GM20431 (cell line): ENCODE data around the gene GNPNAT1.

Experiments used
- in situ Hi-C: fragments of 300-500 bp; cut with MseI, MboI; formaldehyde crosslinking; loops from one replicate; pipeline ENCODE4 v1.15.0; 2020; ENCODE audit warnings: low sequenced_read_pairs; ENCODE audit not compliant: unreplicated experiment

The GNPNAT1 gene

GRCh38 chr14:52791223-52792096, at the start of gene GNPNAT1:
Gene GNPNAT1 (minus strand): TSS chr14:52791607. CDS start chr14:52784650, 6,957 bp downstream.
- in situ Hi-C loops: no loop called here

DNA sequence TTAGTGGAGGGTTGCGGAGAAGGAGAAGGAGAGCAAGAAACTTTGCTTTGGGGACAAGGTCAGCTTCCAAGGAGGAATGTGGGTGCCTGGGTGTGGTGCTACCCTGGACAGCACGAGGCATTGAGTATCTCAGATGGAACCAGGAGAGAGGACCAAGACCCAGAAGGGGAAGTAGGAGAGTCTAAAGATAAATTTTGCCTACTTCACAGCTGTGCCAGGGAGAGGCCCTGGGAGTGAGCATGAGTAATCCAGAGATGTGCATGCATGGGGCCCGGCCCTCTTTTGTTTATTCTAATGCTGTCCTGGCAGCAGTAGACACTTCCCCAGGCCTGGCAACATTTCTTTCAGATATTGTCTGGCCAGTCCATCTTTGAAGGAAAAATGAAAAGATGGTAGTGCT, 49.5 kb upstream of the GNPNAT1 start:
- in situ Hi-C loops: no loop called here

DNA sequence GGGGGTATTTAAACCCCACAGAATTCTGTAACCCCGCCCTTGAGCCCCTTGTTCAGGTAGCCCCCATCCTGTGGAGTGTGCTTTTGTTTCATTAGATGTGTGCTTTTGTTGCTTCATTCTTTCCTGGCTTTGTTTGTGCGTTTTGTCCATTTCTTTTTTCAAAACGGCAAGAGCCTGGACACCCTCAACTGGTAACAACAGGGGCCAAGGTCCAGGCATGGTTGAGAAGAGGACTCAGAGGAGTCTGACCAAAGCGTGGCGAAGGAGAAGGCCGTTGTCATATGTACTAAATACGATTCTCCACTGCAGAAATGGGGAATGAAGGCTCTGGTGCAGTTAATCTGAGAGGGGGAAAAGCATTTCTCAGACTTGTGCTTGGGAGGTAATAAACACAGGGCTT, 46.0 kb upstream of the GNPNAT1 start:
- in situ Hi-C loops: loop anchor here (10.0 kb wide), 1 partner anchor 127 kb away; no protein-coding TSS in a partner anchor

DNA sequence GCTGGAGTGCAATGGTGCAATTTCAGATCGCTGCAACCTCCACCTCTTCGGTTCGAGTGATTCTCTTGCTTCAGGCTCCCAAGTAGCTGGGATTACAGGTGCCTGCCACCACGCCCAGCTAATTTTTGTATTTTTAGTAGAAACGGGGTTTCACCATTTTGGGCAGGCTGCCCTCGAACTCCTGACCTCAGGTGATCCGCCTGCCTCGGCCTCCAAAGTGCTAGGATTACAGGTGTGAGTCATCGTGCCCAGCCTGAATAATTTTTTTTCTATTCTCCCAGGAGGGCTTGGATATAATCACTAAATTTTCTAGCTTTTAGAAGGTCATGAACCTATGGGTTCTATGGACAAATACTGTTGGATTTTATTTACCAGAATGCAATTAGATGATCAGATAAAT, 44.7 kb upstream of the GNPNAT1 start:
- in situ Hi-C loops: loop anchor here (10.0 kb wide), 1 partner anchor 129 kb away; no protein-coding TSS in a partner anchor

- in situ Hi-C loops: loop anchor here (10.0 kb wide), 1 partner anchor 129 kb away; no protein-coding TSS in a partner anchor
Observed at GRCh38 chr14:52835122-52835903, 43.9 kb upstream of the GNPNAT1 start.

DNA sequence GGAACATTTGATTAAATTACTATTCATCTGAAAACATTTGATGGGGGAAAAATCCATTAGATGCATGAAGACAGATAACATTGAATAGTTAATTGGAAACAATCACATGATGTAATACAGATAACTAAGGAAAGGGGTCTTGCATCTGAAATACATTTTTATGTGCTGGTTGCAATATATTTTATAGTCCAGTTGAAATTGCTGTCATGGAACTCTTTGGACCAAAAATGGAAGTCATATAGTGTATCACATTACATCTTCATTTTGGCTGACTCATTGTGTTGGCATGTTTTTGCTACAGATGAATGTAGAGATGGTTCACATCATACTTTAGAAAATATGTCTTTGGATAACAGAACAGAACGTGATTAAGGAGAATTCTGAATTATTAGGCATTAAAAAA, 43.0 kb upstream of the GNPNAT1 start:
- in situ Hi-C loops: loop anchor here (10.0 kb wide), 1 partner anchor 130 kb away; no protein-coding TSS in a partner anchor

GRCh38 chr14:52833891-52834290, 42.5 kb upstream of the GNPNAT1 start:
- in situ Hi-C loops: loop anchor here (10.0 kb wide), 1 partner anchor 131 kb away; no protein-coding TSS in a partner anchor

GRCh38 chr14:52829527-52830185, 38.2 kb upstream of the GNPNAT1 start:
- in situ Hi-C loops: loop anchor here (10.0 kb wide), 2 partner anchors 135 to 465 kb away; no protein-coding TSS in a partner anchor

GRCh38 chr14:52827426-52827825, 36.0 kb upstream of the GNPNAT1 start:
- in situ Hi-C loops: loop anchor here (10.0 kb wide), 1 partner anchor 467 kb away; no protein-coding TSS in a partner anchor

DNA sequence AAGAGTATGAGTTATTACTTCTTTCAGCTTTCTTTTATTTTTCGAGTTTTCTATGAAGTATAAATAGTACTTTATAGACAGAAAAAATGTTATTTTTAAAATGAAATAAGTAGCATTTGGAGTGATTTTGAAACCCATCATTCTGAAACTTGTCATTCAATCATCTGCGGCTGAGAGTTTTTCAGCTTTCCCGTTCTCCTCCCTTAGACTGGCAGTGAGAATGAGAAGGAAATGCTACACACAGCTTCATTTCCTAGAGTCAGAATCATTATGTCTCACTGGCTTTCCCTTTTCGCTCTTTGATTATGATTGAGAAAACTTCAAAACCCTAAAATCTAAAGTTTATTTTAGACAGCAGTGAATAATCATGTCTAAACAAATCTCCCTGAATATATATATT, 33.7 kb upstream of the GNPNAT1 start:
- in situ Hi-C loops: loop anchor here (10.0 kb wide), 1 partner anchor 470 kb away; no protein-coding TSS in a partner anchor

- in situ Hi-C loops: loop anchor here (10.0 kb wide), 1 partner anchor 470 kb away; no protein-coding TSS in a partner anchor
Observed at GRCh38 chr14:52824462-52824861, 33.1 kb upstream of the GNPNAT1 start.

DNA sequence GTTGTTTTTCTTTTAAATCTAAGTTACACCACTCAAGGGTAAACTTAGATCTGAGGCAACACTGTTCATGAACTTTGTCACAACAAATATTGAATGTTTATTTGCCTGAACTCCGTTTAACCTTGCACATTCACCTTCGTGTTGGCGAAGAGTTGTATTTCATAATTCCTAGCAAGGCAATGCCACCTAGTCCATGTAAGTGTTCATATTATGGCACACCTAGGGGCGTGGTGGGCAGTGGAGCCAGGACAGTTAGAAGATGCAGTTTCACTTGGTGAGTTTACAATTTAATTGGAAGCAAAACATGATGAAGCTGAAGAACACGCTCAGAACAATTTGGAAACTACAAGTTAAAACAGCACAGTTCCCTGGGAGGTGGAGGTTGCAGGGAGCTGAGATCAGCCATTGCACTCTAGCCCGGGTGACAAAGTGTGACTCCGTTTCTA, 30.4 kb upstream of the GNPNAT1 start:
- in situ Hi-C loops: loop anchor here (10.0 kb wide), 1 partner anchor 473 kb away; no protein-coding TSS in a partner anchor

- in situ Hi-C loops: no loop called here
Observed at GRCh38 chr14:52808101-52808500, 16.7 kb upstream of the GNPNAT1 start.

GRCh38 chr14:52806115-52806514, 14.7 kb upstream of the GNPNAT1 start:
- in situ Hi-C loops: no loop called here

DNA sequence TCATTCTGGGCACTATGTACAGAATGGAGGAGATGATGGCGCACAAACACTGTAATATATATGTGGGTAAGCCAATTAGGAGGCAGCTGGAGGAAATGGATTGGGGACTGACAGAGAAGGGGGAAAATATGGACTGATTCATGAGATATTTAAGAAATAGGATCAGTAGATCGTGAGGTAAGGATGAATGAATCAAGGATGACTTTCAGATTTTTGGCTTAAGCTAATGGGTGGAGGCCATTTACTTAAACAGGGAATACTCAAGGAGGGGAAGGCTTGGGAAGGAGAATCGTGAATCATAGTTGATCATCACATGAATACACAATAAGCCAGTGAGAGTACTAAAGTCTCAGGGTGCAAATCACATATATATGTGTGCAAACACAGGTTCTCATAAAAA, 11.2 kb upstream of the GNPNAT1 start:
- in situ Hi-C loops: no loop called here

GRCh38 chr14:52801014-52801712, 9.8 kb upstream of the GNPNAT1 start:
- in situ Hi-C loops: no loop called here

- in situ Hi-C loops: no loop called here
Observed at GRCh38 chr14:52798826-52799225, 7.4 kb upstream of the GNPNAT1 start.

DNA sequence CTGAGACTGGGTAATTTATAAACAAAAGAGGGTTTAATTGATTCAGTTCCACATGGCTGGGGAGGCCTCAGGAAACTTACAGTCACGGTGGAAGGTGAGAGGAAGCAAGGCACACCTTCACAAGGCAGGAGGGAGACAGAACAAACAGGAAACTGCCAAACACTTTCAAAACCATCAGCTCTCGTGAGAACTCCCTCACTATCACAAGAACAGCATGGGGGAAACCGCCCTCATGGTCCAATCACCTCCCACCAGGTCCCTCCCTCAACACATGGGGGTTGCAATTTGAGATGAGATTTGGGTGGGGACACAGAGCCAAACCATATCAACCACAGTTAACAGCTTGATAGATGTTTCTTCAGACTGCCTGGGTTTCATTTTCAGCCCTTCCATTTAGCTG, 6.2 kb upstream of the GNPNAT1 start:
- in situ Hi-C loops: no loop called here

GRCh38 chr14:52793061-52793460, 1.7 kb upstream of the GNPNAT1 start:
- in situ Hi-C loops: no loop called here
